GM23338 (cell line): ENCODE results near the gene DPPA2. TPM values are rescaled to one million over a fixed set of nuclear protein-coding genes. Genes with fewer than 3 reads are reported as not detected.

Experiments
- ATAC-seq: fragments of 200-7000 bp; cut with Tn5 transposase; 3 replicates; pipeline ENCODE4 v1.9.1; 2020
- DNase-seq: peaks from one replicate; pipeline ENCODE4 v3.0.0-alpha.2; 2015; ENCODE audit warnings: low spot score
- H2AFZ ChIP-seq: fragments of 200-600 bp; sonication (generic); 2 replicates; pipeline ENCODE4 v1.8.0; 2016; ENCODE audit warnings: antibody characterized with exemption, mild to moderate bottlenecking, moderate library complexity
- H3F3A ChIP-seq: fragments of 200-600 bp; sonication (generic); replicated peaks from 2 replicates; pipeline ENCODE4 v1.8.0; 2017; ENCODE audit warnings: antibody characterized with exemption, mixed run types, low read depth
- H3K27ac ChIP-seq: fragments of 200-600 bp; sonication (generic); 2 replicates; pipeline ENCODE4 v1.6.1; 2016; ENCODE audit warnings: low read depth
- H3K27me3 ChIP-seq: fragments of 200-600 bp; sonication (generic); 2 replicates; pipeline ENCODE4 v1.8.0; 2016; ENCODE audit warnings: mild to moderate bottlenecking, mixed run types, moderate library complexity; ENCODE audit not compliant: insufficient read depth
- H3K36me3 ChIP-seq: fragments of 200-600 bp; sonication (generic); 2 replicates; pipeline ENCODE4 v1.8.0; 2016; ENCODE audit warnings: mild to moderate bottlenecking; ENCODE audit not compliant: insufficient read depth
- H3K4me1 ChIP-seq: fragments of 200-600 bp; sonication (generic); 2 replicates; pipeline ENCODE4 v1.8.0; 2016; ENCODE audit warnings: mild to moderate bottlenecking, moderate library complexity; ENCODE audit not compliant: insufficient read depth
- H3K4me2 ChIP-seq: fragments of 200-600 bp; sonication (generic); 2 replicates; pipeline ENCODE4 v1.7.1; 2017; ENCODE audit warnings: mixed run types
- H3K4me3 ChIP-seq: fragments of 200-600 bp; sonication (generic); 2 replicates; pipeline ENCODE4 v1.6.1; 2016; ENCODE audit warnings: mixed run types
- H3K79me2 ChIP-seq: fragments of 200-600 bp; sonication (generic); replicated peaks from 2 replicates; pipeline ENCODE4 v1.8.0; 2017; ENCODE audit warnings: mild to moderate bottlenecking; ENCODE audit not compliant: insufficient read depth
- H3K9me2 ChIP-seq: fragments of 200-600 bp; sonication (generic); 2 replicates; pipeline ENCODE4 v1.8.0; 2017; ENCODE audit not compliant: insufficient read depth
- H4K20me1 ChIP-seq: fragments of 200-600 bp; sonication (generic); replicated peaks from 2 replicates; pipeline ENCODE4 v1.8.0; 2017; ENCODE audit warnings: mild to moderate bottlenecking; ENCODE audit not compliant: insufficient read depth
- H3K27ac Mint-ChIP-seq: 2 replicates; pipeline ENCODE4 v1.8.0; 2020; ENCODE audit warnings: inconsistent platforms, mild to moderate bottlenecking, moderate library complexity, mixed read lengths
- H3K27me3 Mint-ChIP-seq: 3 replicates; pipeline ENCODE4 v1.8.0; 2022; ENCODE audit warnings: low read depth, mild to moderate bottlenecking, moderate library complexity, mixed read lengths, inconsistent platforms; ENCODE audit not compliant: insufficient read depth, poor library complexity
- H3K36me3 Mint-ChIP-seq: 3 replicates; pipeline ENCODE4 v1.8.0; 2021; ENCODE audit warnings: low read depth, mild to moderate bottlenecking, inconsistent platforms, moderate library complexity, mixed read lengths
- H3K4me1 Mint-ChIP-seq: 3 replicates; pipeline ENCODE4 v1.8.0; 2020; ENCODE audit warnings: mild to moderate bottlenecking, inconsistent platforms, mixed read lengths
- H3K4me3 Mint-ChIP-seq: 3 replicates; pipeline ENCODE4 v1.8.0; 2021; ENCODE audit warnings: moderate library complexity, mild to moderate bottlenecking, inconsistent platforms, mixed read lengths
- H3K9me3 Mint-ChIP-seq: 3 replicates; pipeline ENCODE4 v1.8.0; 2020; ENCODE audit warnings: moderate library complexity, mild to moderate bottlenecking, inconsistent platforms, mixed read lengths
- CREB1 ChIP-seq: fragments of 250-450 bp; sonication (Bioruptor Pico); IDR thresholded peaks from 2 replicates; pipeline ENCODE4 v1.5.0; 2020; ENCODE audit warnings: low read depth, mild to moderate bottlenecking, moderate library complexity
- CTCF ChIP-seq, 2 experiments: fragments of 200-600 bp in 1 of 2; sonication (generic) in 1 of 2; conservative IDR thresholded peaks; 2 replicates each; pipeline versions ENCODE4 v1.5.1 to v1.6.1; 2016 to 2017; ENCODE audit warnings: antibody characterized with exemption in 2 of 2, low read depth in 2 of 2, mild to moderate bottlenecking in 2 of 2, moderate library complexity in 1 of 2
- ETS1 ChIP-seq: IDR thresholded peaks from 2 replicates; pipeline ENCODE4 v1.6.1; 2016; ENCODE audit warnings: antibody characterized with exemption
- EZH2 ChIP-seq: fragments of 200-600 bp; sonication (generic); IDR thresholded peaks from one replicate; pipeline ENCODE4 v1.8.0; 2017; ENCODE audit warnings: antibody characterized with exemption, mild to moderate bottlenecking, low read depth; ENCODE audit not compliant: unreplicated experiment
- JUNB ChIP-seq: IDR thresholded peaks from one replicate; pipeline ENCODE4 v1.6.1; 2016; ENCODE audit warnings: antibody characterized with exemption; ENCODE audit not compliant: unreplicated experiment
- NANOG ChIP-seq: IDR thresholded peaks from 2 replicates; pipeline ENCODE4 v1.6.1; 2016; ENCODE audit warnings: antibody characterized with exemption, borderline replicate concordance
- POLR2AphosphoS5 ChIP-seq: IDR thresholded peaks from 2 replicates; pipeline ENCODE4 v1.6.1; 2016; ENCODE audit warnings: antibody characterized with exemption, low read depth
- REST ChIP-seq: IDR thresholded peaks from one replicate; pipeline ENCODE4 v1.6.1; 2018; ENCODE audit warnings: antibody characterized with exemption; ENCODE audit not compliant: unreplicated experiment
- STAT1 ChIP-seq: IDR thresholded peaks from one replicate; pipeline ENCODE4 v1.6.1; 2016; ENCODE audit warnings: antibody characterized with exemption; ENCODE audit not compliant: unreplicated experiment
- ZNF114 ChIP-seq: fragments of 250-450 bp; sonication (Bioruptor Pico); IDR thresholded peaks from 2 replicates; pipeline ENCODE4 v1.5.0; 2020; ENCODE audit warnings: mild to moderate bottlenecking, moderate library complexity
- ZNF331 ChIP-seq: fragments of 250-450 bp; sonication (Bioruptor Pico); IDR thresholded peaks from 2 replicates; pipeline ENCODE4 v1.5.0; 2020; ENCODE audit warnings: low read depth, mild to moderate bottlenecking, moderate library complexity
- polyA plus RNA-seq: library from polyadenylated mRNA; unstranded; fragments of >200 nt; fragmentation: Nextera tagmentation; extraction: Ambion mirVana; gene quantifications from 2 replicates; pipeline ENCODE4 v1.2.1, GENCODE V29; 2016
- total RNA-seq: library from RNA; depleted of rRNA; stranded (reverse); fragments of >200 nt; shearing (Covaris generic); gene quantifications from 2 replicates; pipeline ENCODE4 v1.2.3, GENCODE V29; 2014

DPPA2 gene
- total and polyA plus RNA-seq, 2 experiments from 2014 or later = 14.3 to 21.5 TPM

- H3K27ac Mint-ChIP-seq = peak overlapping the region; percentile 93
- peaks cover 6% of the 10 kb centered on the region for H3F3A ChIP-seq
- H3K4me3 ChIP-seq = peak overlapping the region; percentile 34
- H3K9me3 Mint-ChIP-seq = no peaks in the 10 kb centered on the region
- H3K27ac ChIP-seq = peak overlapping the region; percentile 95
- no peak overlapping the region for H2AFZ ChIP-seq
- peak overlapping the region; percentile 61 for H3K4me3 Mint-ChIP-seq
- no peaks in the 10 kb centered on the region for H3K9me2 ChIP-seq
- peaks cover 43% of the 10 kb centered on the region for H3K4me1 ChIP-seq
- no peaks in the 10 kb centered on the region for H4K20me1 ChIP-seq
- peaks cover 39% of the 10 kb centered on the region for H3K36me3 Mint-ChIP-seq
- peaks cover 11% of the 10 kb centered on the region for H3K79me2 ChIP-seq
- peaks cover 54% of the 10 kb centered on the region for H3K4me1 Mint-ChIP-seq
- ATAC-seq (peak; percentile 89), DNase-seq (peak; percentile 96)
- peaks cover 7% of the 10 kb centered on the region for H3K27me3 Mint-ChIP-seq
- H3K27me3 ChIP-seq = no peaks in the 10 kb centered on the region
- H3K4me2 ChIP-seq = peak overlapping the region; percentile 55
- H3K36me3 ChIP-seq = no peaks in the 10 kb centered on the region; the same call in 1 of the 2 replicates
- TF ChIP-seq POLR2AphosphoS5 (peak; percentile 54), ETS1 (peak; percentile 37; the same call in 1 of the 2 replicates), ZNF114 (CRISPR knock-in tag) (0 out of 2 replicates have a peak, but pooled peaks have one; percentile 73), STAT1 (no peak), NANOG (peak; percentile 94), EZH2 (no peak), ZNF331 (CRISPR knock-in tag) (no peak), CREB1 (peak; percentile 52; the same call in 1 of the 2 replicates), CTCF (conservative IDR thresholded peaks at IDR 0.05; ENCODE audit: low read depth in 2 of 2) (no peak)
These were observed 39.5 kb upstream of the DPPA2 start for GRCh38 chr3:109355625-109356441.

- H3K4me3 Mint-ChIP-seq = no peak overlapping the region
- TF ChIP-seq POLR2AphosphoS5 = no peak
- TF ChIP-seq REST = no peak
- TF ChIP-seq JUNB = no peak
- TF ChIP-seq STAT1 = no peak
- TF ChIP-seq CREB1 = no peak
These were observed 36.7 kb upstream of the DPPA2 start for GRCh38 chr3:109353057-109353456.

More at GRCh38 chr3:109353057-109353456, 36.7 kb upstream of the DPPA2 start:
- Histone ChIP-seq H3F3A (peaks cover 6% of the 10 kb centered on the region), H3K36me3 (no peaks in the 10 kb centered on the region; the same call in 1 of the 2 replicates), H3K27ac (peak overlapping the region; percentile 95), H3K4me3 (no peak overlapping the region), H3K4me2 (0 out of 2 replicates have a peak overlapping the region, but pooled peaks have one; percentile 12), H2AFZ (no peak overlapping the region), H3K79me2 (peaks cover 22% of the 10 kb centered on the region), H3K9me2 (no peaks in the 10 kb centered on the region), H4K20me1 (no peaks in the 10 kb centered on the region), H3K4me1 (peaks cover 52% of the 10 kb centered on the region), H3K27me3 (no peaks in the 10 kb centered on the region)
- peaks cover 50% of the 10 kb centered on the region for H3K36me3 Mint-ChIP-seq
- DNase-seq (no peak), ATAC-seq (no peak)
- H3K27me3 Mint-ChIP-seq = peaks cover 9% of the 10 kb centered on the region
- peak overlapping the region; percentile 93 for H3K27ac Mint-ChIP-seq
- no peaks in the 10 kb centered on the region for H3K9me3 Mint-ChIP-seq
- peaks cover 61% of the 10 kb centered on the region for H3K4me1 Mint-ChIP-seq
